Measurements from ENCODE around the gene PCYOX1L. TPM values are rescaled to one million over a fixed set of nuclear protein-coding genes. Genes with fewer than 3 reads are reported as not detected.

PCYOX1L gene
- total RNA-seq, 1 experiment from 2014 or later, result 15.3 TPM

- Histone ChIP-seq H3K27ac (ENCODE audit: insufficient read length, low read depth, low read length) (no peak overlapping the region), H2BK5ac (ENCODE audit: insufficient read length, low read length) (no peak overlapping the region), H4K5ac (ENCODE audit: insufficient read length, low read depth, low read length) (no peak overlapping the region), H3K14ac (ENCODE audit: insufficient read depth, low read length) (no peak overlapping the region; the same call in 1 of the 2 replicates), H2BK15ac (ENCODE audit: low read depth, low read length) (no peak overlapping the region), H3K27me3 (ENCODE audit: insufficient read depth, low read length) (no peaks in the 10 kb centered on the region; the same call in 1 of the 2 replicates), H3K4me2 (ENCODE audit: insufficient read depth, insufficient read length, low read length) (no peak overlapping the region), H3K79me1 (ENCODE audit: insufficient read depth, low read depth, low read length, poor library complexity, severe bottlenecking) (no peaks in the 10 kb centered on the region), H4K8ac (replicated peaks; ENCODE audit: insufficient read length, low read depth, low read length) (no peak overlapping the region), H3T11ph (ENCODE audit: low read length) (no peak overlapping the region), H4K91ac (ENCODE audit: insufficient read length, low read depth, low read length) (no peak overlapping the region), H3K23me2 (ENCODE audit: insufficient read length, low read depth, low read length, poor library complexity, severe bottlenecking) (no peaks in the 10 kb centered on the region), H3K79me2 (ENCODE audit: insufficient read depth, low read length) (no peaks in the 10 kb centered on the region), H2BK20ac (ENCODE audit: low read depth, low read length, poor library complexity, severe bottlenecking) (no peak overlapping the region), H3K56ac (ENCODE audit: insufficient read length, low read depth, low read length) (no peak overlapping the region), H3K4ac (ENCODE audit: low read depth, low read length) (no peak overlapping the region), H2BK120ac (ENCODE audit: low read depth, low read length, poor library complexity, severe bottlenecking) (no peak overlapping the region), H3K4me1 (ENCODE audit: insufficient read depth, low read length) (no peaks in the 10 kb centered on the region), H3K18ac (ENCODE audit: insufficient read length, low read depth, low read length) (no peak overlapping the region), H4K20me1 (ENCODE audit: control insufficient read depth, insufficient read depth, insufficient read length) (no peaks in the 10 kb centered on the region), H2AFZ (ENCODE audit: low read length) (no peak overlapping the region), H2AK5ac (ENCODE audit: insufficient read length, low read length) (no peak overlapping the region), H3K23ac (ENCODE audit: insufficient read length, low read depth, low read length) (no peak overlapping the region), H2BK12ac (ENCODE audit: insufficient read length, low read depth, low read length) (no peak overlapping the region), H3K9ac (ENCODE audit: extremely low read depth, insufficient read length, low read length) (no peak overlapping the region), H3K9me3 (ENCODE audit: control insufficient read depth, low read depth, low read length) (no peaks in the 10 kb centered on the region)
- Mint-ChIP-seq H3K4me3 (no peak overlapping the region), H3K27ac (peak overlapping the region in 2 of 3 experiments; percentile 31 to 41; a peak in 3 of 7 replicates), H3K27me3 (ENCODE audit: low read depth) (no peaks in the 10 kb centered on the region), H3K9me3 (no peaks in the 10 kb centered on the region; a peak in 1 of 5 replicates), H3K36me3 (ENCODE audit: insufficient read depth in 1 of 3, low read depth in 3 of 3) (no peaks in the 10 kb centered on the region), H3K4me1 (peaks cover 13 to 17% of the 10 kb centered on the region in 2 experiments)
- WGBS (ENCODE audit: extremely low coverage, insufficient read length, low lambda C conversion rate), result no CpG with 5 or more reads among the region's 16 CpGs
- DNase-seq, result no peak
- no peak for TF ChIP-seq CTCF (conservative IDR thresholded peaks at IDR 0.05)
Observed at GRCh38 chr5:149380466-149381121, 22.7 kb downstream of the PCYOX1L start.

All from H9 (cell line).